Ishikawa (cell line): Measurements from ENCODE around the gene TIPRL.

ENCODE experiments used
- CEBPB ChIP-seq: IDR thresholded peaks from 2 replicates; pipeline ENCODE4 v1.6.1; 2012
- CREB1 ChIP-seq: IDR thresholded peaks from 2 replicates; pipeline ENCODE4 v1.6.1; 2012; ENCODE audit warnings: low read depth
- EGR1 ChIP-seq: IDR thresholded peaks from 2 replicates; pipeline ENCODE4 v1.6.1; 2012
- EP300 ChIP-seq: IDR thresholded peaks from 2 replicates; pipeline ENCODE4 v1.6.1; 2012; ENCODE audit warnings: borderline replicate concordance
- FOXM1 ChIP-seq: IDR thresholded peaks from 2 replicates; pipeline ENCODE4 v1.6.1; 2012; ENCODE audit warnings: low read depth, borderline replicate concordance
- NFIC ChIP-seq: IDR thresholded peaks from 2 replicates; pipeline ENCODE4 v1.6.1; 2012
- RAD21 ChIP-seq: IDR thresholded peaks from 2 replicates; pipeline ENCODE4 v1.6.1; 2012; ENCODE audit warnings: low read depth
- TAF1 ChIP-seq: IDR thresholded peaks from 2 replicates; pipeline ENCODE4 v1.6.1; 2012; ENCODE audit warnings: low read depth, mild to moderate bottlenecking
- TCF12 ChIP-seq: IDR thresholded peaks from 2 replicates; pipeline ENCODE4 v1.6.1; 2012; ENCODE audit warnings: low read depth
- TEAD4 ChIP-seq: IDR thresholded peaks from 2 replicates; pipeline ENCODE4 v1.6.1; 2012
- YY1 ChIP-seq: IDR thresholded peaks from 2 replicates; pipeline ENCODE4 v1.6.1; 2012; ENCODE audit warnings: low read depth
- ZBTB7A ChIP-seq: IDR thresholded peaks from 2 replicates; pipeline ENCODE4 v1.6.1; 2012; ENCODE audit warnings: low read depth
- TF ChIP-seq, protein P1 (sequence below): IDR thresholded peaks from 2 replicates; pipeline ENCODE4 v1.6.1; 2012; ENCODE audit warnings: low read depth, mild to moderate bottlenecking
- TF ChIP-seq, protein P2 (sequence below): IDR thresholded peaks from 2 replicates; pipeline ENCODE4 v1.6.1; 2012
- TF ChIP-seq, protein P3 (sequence below): IDR thresholded peaks from 2 replicates; pipeline ENCODE4 v1.6.1; 2012

Gene TIPRL

DNA sequence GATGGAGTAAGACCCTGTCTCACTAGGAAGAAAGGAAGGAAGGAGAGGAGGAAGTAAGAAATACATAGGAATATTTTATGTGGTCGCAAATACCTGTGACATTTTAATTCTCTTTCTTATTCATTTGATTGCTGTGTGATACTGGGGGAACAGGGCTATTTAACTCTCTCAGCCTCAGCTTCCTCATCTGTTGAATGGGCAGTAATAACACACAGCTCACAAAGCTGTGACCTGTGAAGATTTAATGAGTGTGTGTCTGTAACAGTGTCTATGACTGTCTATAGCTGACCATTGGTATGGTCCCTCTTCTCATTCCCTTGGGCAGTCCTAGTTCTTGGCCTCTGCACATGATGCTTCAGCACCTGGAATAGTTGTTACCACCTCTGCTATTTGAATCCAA, 28.5 kb upstream of the TIPRL start:
- no peak for TF ChIP-seq TCF12
- TF ChIP-seq EP300, result no peak
- no peak for TF ChIP-seq TAF1
- no peak for TF ChIP-seq RAD21
- no peak for TF ChIP-seq EGR1
- no peak for TF ChIP-seq CREB1
- no peak for TF ChIP-seq NFIC
- TF ChIP-seq CEBPB, result no peak
- TF ChIP-seq, protein P1, sequence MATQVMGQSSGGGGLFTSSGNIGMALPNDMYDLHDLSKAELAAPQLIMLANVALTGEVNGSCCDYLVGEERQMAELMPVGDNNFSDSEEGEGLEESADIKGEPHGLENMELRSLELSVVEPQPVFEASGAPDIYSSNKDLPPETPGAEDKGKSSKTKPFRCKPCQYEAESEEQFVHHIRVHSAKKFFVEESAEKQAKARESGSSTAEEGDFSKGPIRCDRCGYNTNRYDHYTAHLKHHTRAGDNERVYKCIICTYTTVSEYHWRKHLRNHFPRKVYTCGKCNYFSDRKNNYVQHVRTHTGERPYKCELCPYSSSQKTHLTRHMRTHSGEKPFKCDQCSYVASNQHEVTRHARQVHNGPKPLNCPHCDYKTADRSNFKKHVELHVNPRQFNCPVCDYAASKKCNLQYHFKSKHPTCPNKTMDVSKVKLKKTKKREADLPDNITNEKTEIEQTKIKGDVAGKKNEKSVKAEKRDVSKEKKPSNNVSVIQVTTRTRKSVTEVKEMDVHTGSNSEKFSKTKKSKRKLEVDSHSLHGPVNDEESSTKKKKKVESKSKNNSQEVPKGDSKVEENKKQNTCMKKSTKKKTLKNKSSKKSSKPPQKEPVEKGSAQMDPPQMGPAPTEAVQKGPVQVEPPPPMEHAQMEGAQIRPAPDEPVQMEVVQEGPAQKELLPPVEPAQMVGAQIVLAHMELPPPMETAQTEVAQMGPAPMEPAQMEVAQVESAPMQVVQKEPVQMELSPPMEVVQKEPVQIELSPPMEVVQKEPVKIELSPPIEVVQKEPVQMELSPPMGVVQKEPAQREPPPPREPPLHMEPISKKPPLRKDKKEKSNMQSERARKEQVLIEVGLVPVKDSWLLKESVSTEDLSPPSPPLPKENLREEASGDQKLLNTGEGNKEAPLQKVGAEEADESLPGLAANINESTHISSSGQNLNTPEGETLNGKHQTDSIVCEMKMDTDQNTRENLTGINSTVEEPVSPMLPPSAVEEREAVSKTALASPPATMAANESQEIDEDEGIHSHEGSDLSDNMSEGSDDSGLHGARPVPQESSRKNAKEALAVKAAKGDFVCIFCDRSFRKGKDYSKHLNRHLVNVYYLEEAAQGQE, result no peak

DNA sequence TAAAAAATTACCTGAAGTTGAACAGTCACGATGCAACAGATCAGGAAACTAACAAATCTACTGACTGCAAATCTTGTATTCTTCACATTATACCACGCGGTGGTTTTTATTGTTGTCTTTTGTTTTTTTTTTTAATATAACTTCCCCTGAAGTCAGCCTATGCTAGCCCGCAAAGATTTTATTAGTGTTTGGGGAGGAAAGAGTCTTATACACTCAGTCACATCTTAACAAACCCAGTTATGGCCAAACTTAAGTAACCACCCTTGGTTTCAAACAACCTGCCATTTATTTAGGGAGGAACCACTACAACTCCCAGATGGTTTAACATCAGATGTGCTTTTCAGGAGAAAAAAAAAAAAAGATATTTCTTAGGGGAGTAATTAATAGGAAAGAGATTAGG, 26.8 kb upstream of the TIPRL start:
- TF ChIP-seq, protein P2, sequence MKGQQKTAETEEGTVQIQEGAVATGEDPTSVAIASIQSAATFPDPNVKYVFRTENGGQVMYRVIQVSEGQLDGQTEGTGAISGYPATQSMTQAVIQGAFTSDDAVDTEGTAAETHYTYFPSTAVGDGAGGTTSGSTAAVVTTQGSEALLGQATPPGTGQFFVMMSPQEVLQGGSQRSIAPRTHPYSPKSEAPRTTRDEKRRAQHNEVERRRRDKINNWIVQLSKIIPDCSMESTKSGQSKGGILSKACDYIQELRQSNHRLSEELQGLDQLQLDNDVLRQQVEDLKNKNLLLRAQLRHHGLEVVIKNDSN, result no peak
- TF ChIP-seq NFIC, result no peak
- TF ChIP-seq RAD21, result no peak
- TF ChIP-seq, protein P3, sequence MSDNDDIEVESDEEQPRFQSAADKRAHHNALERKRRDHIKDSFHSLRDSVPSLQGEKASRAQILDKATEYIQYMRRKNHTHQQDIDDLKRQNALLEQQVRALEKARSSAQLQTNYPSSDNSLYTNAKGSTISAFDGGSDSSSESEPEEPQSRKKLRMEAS, result no peak
- no peak for TF ChIP-seq EP300
- TF ChIP-seq TCF12, result no peak
- no peak for TF ChIP-seq FOXM1
- no peak for TF ChIP-seq ZBTB7A
- no peak for TF ChIP-seq TAF1
- TF ChIP-seq TEAD4, result no peak
- TF ChIP-seq EGR1, result no peak
- no peak for TF ChIP-seq CREB1
- no peak for TF ChIP-seq CEBPB
- TF ChIP-seq, protein P1, result no peak
- TF ChIP-seq YY1, result no peak

DNA sequence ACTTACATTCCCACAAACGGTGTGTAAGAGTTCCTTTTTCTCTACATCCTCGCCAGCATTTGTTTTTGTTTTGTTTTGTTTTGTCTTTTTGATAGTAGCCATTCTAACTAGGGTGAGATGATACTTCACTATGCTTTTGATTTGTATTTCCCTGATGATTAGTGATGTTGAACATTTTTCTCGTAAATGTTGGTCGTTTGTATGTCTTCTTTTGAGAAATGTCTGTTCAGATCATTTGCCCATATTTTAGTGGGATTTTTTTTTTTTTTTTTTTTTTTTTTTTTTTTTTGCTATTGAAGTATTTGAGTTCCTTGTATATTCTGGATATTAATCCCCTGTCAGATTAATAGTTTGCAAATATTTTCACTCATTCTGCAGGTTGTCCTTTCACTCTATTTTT, 22.9 kb upstream of the TIPRL start:
- TF ChIP-seq, protein P1, result no peak
- TF ChIP-seq NFIC (no peak), ZBTB7A (no peak), TCF12 (no peak), EP300 (no peak)

DNA sequence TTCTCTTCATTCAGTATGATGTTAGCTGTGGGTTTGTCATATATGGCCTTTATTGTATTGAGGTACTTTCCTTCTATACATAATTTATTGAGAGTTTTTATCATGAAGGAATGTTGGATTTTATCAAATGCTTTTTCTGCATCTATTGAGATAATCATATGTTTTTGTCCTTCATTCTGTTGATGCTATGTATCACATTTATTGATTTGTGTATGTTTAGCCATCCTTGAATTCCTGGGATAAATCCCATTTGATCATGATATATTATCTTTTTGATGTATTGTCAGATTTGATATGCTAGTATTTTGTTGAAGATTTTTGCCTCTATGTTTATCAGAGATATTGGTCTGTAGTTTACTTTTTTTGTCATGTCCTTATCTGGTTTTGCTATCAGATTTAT, 21.1 kb upstream of the TIPRL start:
- TF ChIP-seq YY1, result no peak
- TF ChIP-seq CEBPB, result no peak
- no peak for TF ChIP-seq NFIC
- no peak for TF ChIP-seq CREB1
- TF ChIP-seq TEAD4, result no peak
- TF ChIP-seq EGR1, result no peak
- TF ChIP-seq, protein P2, result no peak

DNA sequence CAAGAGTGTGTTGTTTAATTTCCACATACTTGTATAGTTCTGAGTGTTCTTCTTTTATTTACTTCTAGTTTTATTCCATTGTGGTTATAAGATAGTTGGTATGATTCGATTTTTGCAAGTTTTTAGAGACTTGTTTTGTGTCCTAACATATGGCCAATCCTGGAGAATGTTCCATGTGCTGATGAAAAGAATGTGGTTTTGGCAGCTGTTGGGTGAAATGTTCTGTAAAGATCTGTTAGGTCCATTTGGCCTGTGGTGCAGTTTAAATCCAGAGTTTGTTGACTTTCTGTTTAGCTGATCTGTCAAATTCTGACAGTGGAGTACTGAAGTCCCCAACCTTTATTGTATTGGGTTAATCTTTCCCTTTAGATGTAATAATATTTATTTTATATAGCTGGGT, 19.5 kb upstream of the TIPRL start:
- no peak for TF ChIP-seq ZBTB7A
- TF ChIP-seq, protein P2, result no peak
- no peak for TF ChIP-seq EGR1
- no peak for TF ChIP-seq RAD21
- TF ChIP-seq TAF1, result no peak
- TF ChIP-seq, protein P1, result no peak
- TF ChIP-seq CREB1, result no peak
- TF ChIP-seq YY1, result no peak
- no peak for TF ChIP-seq NFIC
- TF ChIP-seq, protein P3, result no peak
- TF ChIP-seq EP300, result no peak
- no peak for TF ChIP-seq CEBPB
- no peak for TF ChIP-seq TEAD4
- TF ChIP-seq FOXM1, result no peak
- no peak for TF ChIP-seq TCF12
